H9 (cell line): ENCODE data around the gene CAMKK1. TPM values are rescaled to one million over a fixed set of nuclear protein-coding genes. Genes with fewer than 3 reads are reported as not detected.

Experiments
- DNase-seq: peaks from one replicate; pipeline ENCODE4 v3.0.0-alpha.2; 2017
- H2AFZ ChIP-seq: one replicate; pipeline ENCODE4 v1.6.1; 2013; ENCODE audit warnings: mild to moderate bottlenecking, low read length, control low read depth, moderate library complexity
- H2AK5ac ChIP-seq: 2 replicates; pipeline ENCODE4 v1.6.1; 2013; ENCODE audit warnings: low read length, control low read depth, mixed read lengths; ENCODE audit not compliant: insufficient read length
- H2BK120ac ChIP-seq: one replicate; pipeline ENCODE4 v1.6.1; 2013; ENCODE audit warnings: low read depth, mild to moderate bottlenecking, low read length, control low read depth, inconsistent platforms; ENCODE audit not compliant: poor library complexity, severe bottlenecking
- H2BK12ac ChIP-seq: 2 replicates; pipeline ENCODE4 v1.6.1; 2013; ENCODE audit warnings: low read length, control low read depth, mixed read lengths, low read depth; ENCODE audit not compliant: insufficient read length
- H2BK15ac ChIP-seq: 2 replicates; pipeline ENCODE4 v1.6.1; 2013; ENCODE audit warnings: low read depth, low read length, control low read depth
- H2BK20ac ChIP-seq: one replicate; pipeline ENCODE4 v1.6.1; 2013; ENCODE audit warnings: low read depth, mild to moderate bottlenecking, low read length, control low read depth, inconsistent platforms; ENCODE audit not compliant: poor library complexity, severe bottlenecking
- H2BK5ac ChIP-seq: 2 replicates; pipeline ENCODE4 v1.6.1; 2013; ENCODE audit warnings: low read length, control low read depth, mixed read lengths; ENCODE audit not compliant: insufficient read length
- H3K14ac ChIP-seq: 2 replicates; pipeline ENCODE4 v1.6.1; 2013; ENCODE audit warnings: low read length, control low read depth; ENCODE audit not compliant: insufficient read depth
- H3K18ac ChIP-seq: 2 replicates; pipeline ENCODE4 v1.6.1; 2013; ENCODE audit warnings: low read depth, mild to moderate bottlenecking, mixed read lengths, low read length, control low read depth; ENCODE audit not compliant: insufficient read length
- H3K23ac ChIP-seq: 2 replicates; pipeline ENCODE4 v1.6.1; 2013; ENCODE audit warnings: low read length, control low read depth, mixed read lengths, low read depth; ENCODE audit not compliant: insufficient read length
- H3K23me2 ChIP-seq: 2 replicates; pipeline ENCODE4 v1.6.1; 2013; ENCODE audit warnings: low read depth, mild to moderate bottlenecking, mixed read lengths, low read length, control low read depth; ENCODE audit not compliant: insufficient read length, poor library complexity, severe bottlenecking
- H3K27ac ChIP-seq: 2 replicates; pipeline ENCODE4 v1.5.1; 2013; ENCODE audit warnings: low read length, control low read depth, mixed read lengths, low read depth; ENCODE audit not compliant: insufficient read length
- H3K27me3 ChIP-seq: 2 replicates; pipeline ENCODE4 v1.6.1; 2013; ENCODE audit warnings: low read length, control low read depth, inconsistent platforms; ENCODE audit not compliant: insufficient read depth
- H3K4ac ChIP-seq: 2 replicates; pipeline ENCODE4 v1.6.1; 2013; ENCODE audit warnings: low read depth, mild to moderate bottlenecking, control low read depth, inconsistent platforms, low read length, moderate library complexity
- H3K4me1 ChIP-seq: 2 replicates; pipeline ENCODE4 v1.6.1; 2013; ENCODE audit warnings: low read length, control low read depth, inconsistent platforms; ENCODE audit not compliant: insufficient read depth
- H3K4me2 ChIP-seq: 2 replicates; pipeline ENCODE4 v1.6.1; 2013; ENCODE audit warnings: low read length, control low read depth, mixed read lengths; ENCODE audit not compliant: insufficient read length, insufficient read depth
- H3K56ac ChIP-seq: 2 replicates; pipeline ENCODE4 v1.6.1; 2013; ENCODE audit warnings: low read depth, mild to moderate bottlenecking, mixed read lengths, low read length, control low read depth; ENCODE audit not compliant: insufficient read length
- H3K79me1 ChIP-seq: 2 replicates; pipeline ENCODE4 v1.6.1; 2013; ENCODE audit warnings: low read depth, mild to moderate bottlenecking, moderate library complexity, low read length, control low read depth, inconsistent platforms; ENCODE audit not compliant: insufficient read depth, poor library complexity, severe bottlenecking
- H3K79me2 ChIP-seq: 2 replicates; pipeline ENCODE4 v1.6.1; 2013; ENCODE audit warnings: low read length, control low read depth, inconsistent platforms; ENCODE audit not compliant: insufficient read depth
- H3K9ac ChIP-seq: 2 replicates; pipeline ENCODE4 v1.6.1; 2013; ENCODE audit warnings: low read length, control low read depth, mixed read lengths; ENCODE audit not compliant: insufficient read length; ENCODE audit errors: extremely low read depth
- H3K9me3 ChIP-seq: one replicate; pipeline ENCODE4 v1.6.1; 2013; ENCODE audit warnings: low read depth, low read length, inconsistent platforms; ENCODE audit not compliant: control insufficient read depth
- H3T11ph ChIP-seq: one replicate; pipeline ENCODE4 v1.6.1; 2013; ENCODE audit warnings: mild to moderate bottlenecking, low read length, control low read depth, inconsistent platforms
- H4K20me1 ChIP-seq: one replicate; pipeline ENCODE4 v1.6.1; 2013; ENCODE audit not compliant: control insufficient read depth, insufficient read length, insufficient read depth
- H4K5ac ChIP-seq: 2 replicates; pipeline ENCODE4 v1.6.1; 2013; ENCODE audit warnings: low read depth, mild to moderate bottlenecking, mixed read lengths, low read length, control low read depth; ENCODE audit not compliant: insufficient read length
- H4K8ac ChIP-seq: replicated peaks from 2 replicates; pipeline ENCODE4 v1.6.1; 2013; ENCODE audit warnings: low read length, control low read depth, mixed read lengths, low read depth; ENCODE audit not compliant: insufficient read length
- H4K91ac ChIP-seq: 2 replicates; pipeline ENCODE4 v1.6.1; 2013; ENCODE audit warnings: low read depth, mild to moderate bottlenecking, moderate library complexity, mixed read lengths, low read length, control low read depth; ENCODE audit not compliant: insufficient read length
- H3K27ac Mint-ChIP-seq, 3 experiments: 2 replicates in 2 of 3; 3 replicates in 1 of 3; pipeline ENCODE4 v1.8.0; 2020 to 2021; ENCODE audit warnings: mixed read lengths in 3 of 3, mild to moderate bottlenecking in 1 of 3, moderate library complexity in 1 of 3
- H3K27me3 Mint-ChIP-seq: 2 replicates; pipeline ENCODE4 v1.8.0; 2021; ENCODE audit warnings: low read depth, mild to moderate bottlenecking, moderate library complexity, mixed read lengths
- H3K36me3 Mint-ChIP-seq, 3 experiments: 2 replicates in 2 of 3; 3 replicates in 1 of 3; pipeline ENCODE4 v1.8.0; 2020 to 2021; ENCODE audit warnings: low read depth in 3 of 3, mixed read lengths in 3 of 3; ENCODE audit not compliant: insufficient read depth in 1 of 3
- H3K4me1 Mint-ChIP-seq, 2 experiments: 2 replicates each; pipeline ENCODE4 v1.8.0; 2020; ENCODE audit warnings: mixed read lengths in 2 of 2
- H3K4me3 Mint-ChIP-seq, 2 experiments: 2 replicates in 1 of 2; 3 replicates in 1 of 2; pipeline ENCODE4 v1.8.0; 2020 to 2021; ENCODE audit warnings: mild to moderate bottlenecking in 2 of 2, mixed read lengths in 2 of 2, moderate library complexity in 1 of 2
- H3K9me3 Mint-ChIP-seq, 2 experiments: 2 replicates in 1 of 2; 3 replicates in 1 of 2; pipeline ENCODE4 v1.8.0; 2020; ENCODE audit warnings: mild to moderate bottlenecking in 2 of 2, mixed read lengths in 2 of 2, moderate library complexity in 1 of 2
- WGBS: extraction: QIAGEN DNeasy Blood & Tissue Kit; methylation state at CpG from one replicate; pipeline ENCODE4 v1.1.7; 2013; ENCODE audit warnings: missing lambda C conversion rate, low lambda C conversion rate, mixed read lengths; ENCODE audit not compliant: insufficient read length; ENCODE audit errors: extremely low coverage; 5-methylcytosine and 5-hydroxymethylcytosine counted together
- total RNA-seq: library from RNA; stranded (reverse); gene quantifications from 2 replicates; pipeline ENCODE4 v1.2.1, GENCODE V29; 2021
- TF ChIP-seq, protein P1 (sequence below): fragments of 200-600 bp; sonication (generic); conservative IDR thresholded peaks from 3 replicates; pipeline ENCODE4 v1.8.0; 2021; ENCODE audit warnings: antibody characterized with exemption, mild to moderate bottlenecking

The CAMKK1 gene
- total RNA-seq, 1 experiment from 2014 or later = 6.7 TPM

DNA sequence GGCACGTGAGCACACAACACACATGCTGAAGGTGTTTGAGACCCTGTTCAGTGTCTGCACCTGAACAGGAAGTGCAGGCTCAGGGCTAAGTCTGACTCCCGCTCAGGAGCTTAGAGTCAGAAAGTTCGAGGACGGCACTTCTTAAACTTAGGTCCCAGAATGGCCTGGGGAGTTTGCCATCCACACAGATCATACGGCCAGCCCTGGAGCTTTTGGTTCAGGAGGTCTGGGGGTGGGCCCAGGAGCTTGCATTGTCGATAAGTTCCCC is 4.0 kb upstream of the CAMKK1 start:
- Histone ChIP-seq H3T11ph (no peak overlapping the region), H3K79me2 (no peaks in the 10 kb centered on the region), H3K9ac (no peak overlapping the region), H3K14ac (no peak overlapping the region), H2BK5ac (no peak overlapping the region), H3K23me2 (peaks cover 4% of the 10 kb centered on the region), H2AFZ (no peak overlapping the region), H4K5ac (no peak overlapping the region), H2BK15ac (no peak overlapping the region), H3K9me3 (no peaks in the 10 kb centered on the region), H2AK5ac (no peak overlapping the region), H4K20me1 (no peaks in the 10 kb centered on the region), H3K27ac (no peak overlapping the region), H2BK20ac (no peak overlapping the region), H3K56ac (no peak overlapping the region), H2BK12ac (no peak overlapping the region), H3K27me3 (no peaks in the 10 kb centered on the region; the same call in 1 of the 2 replicates), H3K4me2 (no peak overlapping the region), H3K18ac (no peak overlapping the region), H3K4me1 (no peaks in the 10 kb centered on the region), H3K23ac (no peak overlapping the region), H4K8ac (no peak overlapping the region), H3K79me1 (no peaks in the 10 kb centered on the region), H2BK120ac (no peak overlapping the region), H4K91ac (no peak overlapping the region), H3K4ac (no peak overlapping the region)
- no CpG with 5 or more reads among the region's 6 CpGs for WGBS
- Mint-ChIP-seq H3K27me3 (peaks cover 5% of the 10 kb centered on the region), H3K4me3 (no peak overlapping the region), H3K27ac (no peak overlapping the region), H3K4me1 (peaks cover 11 to 13% of the 10 kb centered on the region in 2 experiments), H3K36me3 (no peaks in the 10 kb centered on the region), H3K9me3 (no peaks in the 10 kb centered on the region)
- TF ChIP-seq, protein P1, sequence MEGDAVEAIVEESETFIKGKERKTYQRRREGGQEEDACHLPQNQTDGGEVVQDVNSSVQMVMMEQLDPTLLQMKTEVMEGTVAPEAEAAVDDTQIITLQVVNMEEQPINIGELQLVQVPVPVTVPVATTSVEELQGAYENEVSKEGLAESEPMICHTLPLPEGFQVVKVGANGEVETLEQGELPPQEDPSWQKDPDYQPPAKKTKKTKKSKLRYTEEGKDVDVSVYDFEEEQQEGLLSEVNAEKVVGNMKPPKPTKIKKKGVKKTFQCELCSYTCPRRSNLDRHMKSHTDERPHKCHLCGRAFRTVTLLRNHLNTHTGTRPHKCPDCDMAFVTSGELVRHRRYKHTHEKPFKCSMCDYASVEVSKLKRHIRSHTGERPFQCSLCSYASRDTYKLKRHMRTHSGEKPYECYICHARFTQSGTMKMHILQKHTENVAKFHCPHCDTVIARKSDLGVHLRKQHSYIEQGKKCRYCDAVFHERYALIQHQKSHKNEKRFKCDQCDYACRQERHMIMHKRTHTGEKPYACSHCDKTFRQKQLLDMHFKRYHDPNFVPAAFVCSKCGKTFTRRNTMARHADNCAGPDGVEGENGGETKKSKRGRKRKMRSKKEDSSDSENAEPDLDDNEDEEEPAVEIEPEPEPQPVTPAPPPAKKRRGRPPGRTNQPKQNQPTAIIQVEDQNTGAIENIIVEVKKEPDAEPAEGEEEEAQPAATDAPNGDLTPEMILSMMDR = no peak
- no peak for DNase-seq
